Gastroesophageal sphincter (tissue), 4 donors: ENCODE data around the gene CCDC150. TPM values are rescaled to one million over a fixed set of nuclear protein-coding genes. Genes with fewer than 3 reads are reported as not detected.
"Not testable (repeated sequence)": the region's sequence is repeated elsewhere in the genome, so short reads cannot be mapped to it uniquely, and the experiment has no call there.

ENCODE experiments used
- ATAC-seq: fragments of 150-250 bp; one replicate; pipeline ENCODE4 v1.9.1; 2016; ENCODE audit warnings: mild to moderate bottlenecking, moderate library complexity
- H3K27ac ChIP-seq, 4 donors: fragments of 200-600 bp; sonication (generic) in 3 of 4; 1 replicate in 3 of 4; 2 replicates in 1 of 4; pipeline ENCODE4 v1.5.1; 2016 to 2019
- H3K27me3 ChIP-seq: fragments of 200-600 bp; sonication (generic); one replicate; pipeline ENCODE4 v1.5.1; 2019
- H3K36me3 ChIP-seq, 2 donors: fragments of 200-600 bp; sonication (generic); one replicate each; pipeline ENCODE4 v1.5.1; 2019; ENCODE audit warnings: control low read depth in 1 of 2
- H3K4me1 ChIP-seq, 3 donors: fragments of 200-600 bp; sonication (generic); 1 replicate in 2 of 3; 2 replicates in 1 of 3; pipeline ENCODE4 v1.5.1; 2016 to 2019; ENCODE audit warnings: control low read depth in 2 of 3
- H3K4me3 ChIP-seq, 2 donors: fragments of 200-600 bp; sonication (generic); one replicate each; pipeline ENCODE4 v1.5.1; 2019; ENCODE audit warnings: mild to moderate bottlenecking in 1 of 2, moderate library complexity in 1 of 2
- H3K9me3 ChIP-seq, 3 donors: fragments of 200-600 bp; sonication (generic); one replicate each; pipeline ENCODE4 v1.5.1; 2017 to 2019; ENCODE audit warnings: control low read depth in 2 of 3
- CTCF ChIP-seq, 4 experiments: fragments of 200-600 bp in 2 of 4; fragments of 450-650 bp in 2 of 4; sonication (generic) in 1 of 4; IDR thresholded peaks; one replicate each; pipeline ENCODE4 v1.5.1; 2017 to 2019; ENCODE audit warnings: antibody characterized with exemption in 4 of 4, mild to moderate bottlenecking in 2 of 4, moderate library complexity in 2 of 4
- EP300 ChIP-seq: sonication (generic); formaldehyde crosslinking; IDR thresholded peaks from one replicate; pipeline ENCODE4 v1.6.1; 2017; ENCODE audit warnings: antibody characterized with exemption, mild to moderate bottlenecking
- POLR2A ChIP-seq, 2 donors: fragments of 450-650 bp; IDR thresholded peaks; one replicate each; pipeline ENCODE4 v1.6.1; 2017; ENCODE audit warnings: antibody characterized with exemption in 2 of 2, mild to moderate bottlenecking in 2 of 2, moderate library complexity in 1 of 2
- POLR2AphosphoS5 ChIP-seq: sonication (generic); formaldehyde crosslinking; IDR thresholded peaks from one replicate; pipeline ENCODE4 v1.6.1; 2017; ENCODE audit warnings: antibody characterized with exemption
- WGBS, 2 donors: methylation state at CpG; one replicate each; pipeline ENCODE4 v1.1.5; 2018; ENCODE audit warnings: low coverage in 1 of 2; 5-methylcytosine and 5-hydroxymethylcytosine counted together
- total RNA-seq, 4 donors: library from RNA; depleted of rRNA; stranded (reverse); fragments of >200 nt; gene quantifications; one replicate each; pipeline ENCODE4 v1.1.0, GENCODE V29; 2016

The CCDC150 gene
- total RNA-seq, 4 donors from 2014 or later: 1.0 to 2.6 TPM; not detected in 2

GRCh38 chr2:196697825-196698224, 58.3 kb downstream of the CCDC150 start:
- H3K4me3 ChIP-seq: no peak overlapping the region
- no peaks in the 10 kb centered on the region for H3K27me3 ChIP-seq
- no peak overlapping the region for H3K27ac ChIP-seq
- no peaks in the 10 kb centered on the region for H3K9me3 ChIP-seq
- no peaks in the 10 kb centered on the region for H3K4me1 ChIP-seq
- no peak for ATAC-seq
- no peaks in the 10 kb centered on the region for H3K36me3 ChIP-seq
- no peak for TF ChIP-seq POLR2A (IDR thresholded peaks at IDR 0.05)
- no peak for TF ChIP-seq CTCF (IDR thresholded peaks at IDR 0.05)
- no peak for TF ChIP-seq POLR2AphosphoS5
- TF ChIP-seq EP300: no peak

- WGBS, 2 donors: 79 to 100% methylated on average over 2 of the region's 2 CpGs
- no peak for ATAC-seq
Measured at GRCh38 chr2:196702641-196703040, 63.1 kb downstream of the CCDC150 start.

GRCh38 chr2:196703695-196704094, 64.2 kb downstream of the CCDC150 start:
- Histone ChIP-seq H3K27me3 (no peaks in the 10 kb centered on the region), H3K27ac (no peak overlapping the region)
- TF ChIP-seq POLR2A (IDR thresholded peaks at IDR 0.05): no peak
- TF ChIP-seq EP300: no peak
- no peak for TF ChIP-seq POLR2AphosphoS5
- no peak for TF ChIP-seq CTCF (IDR thresholded peaks at IDR 0.05)

More at GRCh38 chr2:196702641-196703040, 63.1 kb downstream of the CCDC150 start:
- Histone ChIP-seq H3K27ac (no peak overlapping the region), H3K9me3 (no peaks in the 10 kb centered on the region), H3K36me3 (no peaks in the 10 kb centered on the region), H3K4me3 (no peak overlapping the region), H3K4me1 (no peaks in the 10 kb centered on the region), H3K27me3 (no peaks in the 10 kb centered on the region)
- TF ChIP-seq EP300 (no peak), POLR2AphosphoS5 (no peak), CTCF (IDR thresholded peaks at IDR 0.05) (no peak), POLR2A (IDR thresholded peaks at IDR 0.05) (no peak)

GRCh38 chr2:196710056-196710455, 70.5 kb downstream of the CCDC150 start:
- H3K36me3 ChIP-seq, ATAC-seq, H3K4me3 ChIP-seq, H3K4me1 ChIP-seq, H3K27ac ChIP-seq, H3K27me3 ChIP-seq: not testable (repeated sequence)
- WGBS, 2 donors: 97 to 100% methylated on average over 2 to 6 of the region's 10 CpGs
- peaks cover 0 to 15% (median 0%) of the 10 kb centered on the region in 3 donors for H3K9me3 ChIP-seq

More at GRCh38 chr2:196703695-196704094, 64.2 kb downstream of the CCDC150 start:
- Histone ChIP-seq H3K9me3 (no peaks in the 10 kb centered on the region), H3K36me3 (no peaks in the 10 kb centered on the region), H3K4me3 (no peak overlapping the region), H3K4me1 (no peaks in the 10 kb centered on the region)
- ATAC-seq: no peak

GRCh38 chr2:196711625-196712024, 72.1 kb downstream of the CCDC150 start:
- Histone ChIP-seq H3K27ac (no peak overlapping the region), H3K36me3 (no peaks in the 10 kb centered on the region), H3K9me3 (peaks cover 0 to 15% (median 0%) of the 10 kb centered on the region in 3 donors), H3K4me3 (no peak overlapping the region), H3K27me3 (no peaks in the 10 kb centered on the region), H3K4me1 (no peaks in the 10 kb centered on the region)
- no peak for ATAC-seq
- no peak for TF ChIP-seq EP300
- TF ChIP-seq CTCF (IDR thresholded peaks at IDR 0.05): no peak
- no peak for TF ChIP-seq POLR2A (IDR thresholded peaks at IDR 0.05)
- TF ChIP-seq POLR2AphosphoS5: no peak

GRCh38 chr2:196712867-196713266, 73.4 kb downstream of the CCDC150 start:
- peaks cover 0 to 15% (median 0%) of the 10 kb centered on the region in 3 donors for H3K9me3 ChIP-seq
- H3K4me1 ChIP-seq: no peaks in the 10 kb centered on the region
- no peaks in the 10 kb centered on the region for H3K36me3 ChIP-seq
- no peak for ATAC-seq
- H3K4me3 ChIP-seq: no peak overlapping the region
- H3K27ac ChIP-seq: no peak overlapping the region
- no peaks in the 10 kb centered on the region for H3K27me3 ChIP-seq
- TF ChIP-seq EP300 (no peak), POLR2A (IDR thresholded peaks at IDR 0.05) (no peak), POLR2AphosphoS5 (no peak), CTCF (IDR thresholded peaks at IDR 0.05) (no peak)
- 71 to 92% methylated on average over 2 of the region's 2 CpGs for WGBS, 2 donors
